SK-N-SH treated with all-trans-retinoic acid at 6 μM for 48 hours (cell line): Measurements from ENCODE around the gene PRICKLE3.

Experiments
- BACH2 ChIP-seq: fragments of 250-450 bp; sonication (Bioruptor Pico); IDR thresholded peaks from 2 replicates; pipeline ENCODE4 v1.9.0; 2021; ENCODE audit warnings: mild to moderate bottlenecking, borderline replicate concordance
- CREB5 ChIP-seq: fragments of 250-450 bp; sonication (Bioruptor Pico); IDR thresholded peaks from 2 replicates; pipeline ENCODE4 v1.5.1; 2020; ENCODE audit warnings: low read depth, mild to moderate bottlenecking, moderate library complexity
- PATZ1 ChIP-seq: fragments of 250-450 bp; sonication (Bioruptor Pico); IDR thresholded peaks from 2 replicates; pipeline ENCODE4 v1.8.0; 2020; ENCODE audit warnings: mild to moderate bottlenecking, moderate library complexity, borderline replicate concordance
- POU6F1 ChIP-seq: fragments of 250-450 bp; sonication (Bioruptor Pico); IDR thresholded peaks from 2 replicates; pipeline ENCODE4 v1.8.0; 2021; ENCODE audit warnings: low read depth, mild to moderate bottlenecking, moderate library complexity, borderline replicate concordance
- RARB ChIP-seq: fragments of 250-450 bp; sonication (Bioruptor Pico); IDR thresholded peaks from 2 replicates; pipeline ENCODE4 v1.8.0; 2021; ENCODE audit warnings: mild to moderate bottlenecking, moderate library complexity
- ZC3H10 ChIP-seq: fragments of 250-450 bp; sonication (Bioruptor Pico); IDR thresholded peaks from 2 replicates; pipeline ENCODE4 v1.5.1; 2021; ENCODE audit warnings: mild to moderate bottlenecking, moderate library complexity
- ZFP3 ChIP-seq: fragments of 250-450 bp; sonication (Bioruptor Pico); IDR thresholded peaks from 2 replicates; pipeline ENCODE4 v1.5.0; 2020; ENCODE audit warnings: mild to moderate bottlenecking, moderate library complexity

- TF ChIP-seq RARB (no peak), ZC3H10 (CRISPR knock-in tag) (no peak), BACH2 (CRISPR knock-in tag) (no peak), ZFP3 (CRISPR knock-in tag) (no peak), CREB5 (no peak), POU6F1 (CRISPR knock-in tag) (no peak), PATZ1 (CRISPR knock-in tag) (no peak)
Observed at GRCh38 chrX:49139713-49140112, 46.5 kb downstream of the PRICKLE3 start.
